H9 (cell line): ENCODE data around the gene EIF3K. TPM values are rescaled to one million over a fixed set of nuclear protein-coding genes. Genes with fewer than 3 reads are reported as not detected.

Experiments used
- DNase-seq: peaks from one replicate; pipeline ENCODE4 v3.0.0-alpha.2; 2017
- H2AFZ ChIP-seq: one replicate; pipeline ENCODE4 v1.6.1; 2013; ENCODE audit warnings: mild to moderate bottlenecking, low read length, control low read depth, moderate library complexity
- H2AK5ac ChIP-seq: 2 replicates; pipeline ENCODE4 v1.6.1; 2013; ENCODE audit warnings: low read length, control low read depth, mixed read lengths; ENCODE audit not compliant: insufficient read length
- H2BK120ac ChIP-seq: one replicate; pipeline ENCODE4 v1.6.1; 2013; ENCODE audit warnings: low read depth, mild to moderate bottlenecking, low read length, control low read depth, inconsistent platforms; ENCODE audit not compliant: poor library complexity, severe bottlenecking
- H2BK12ac ChIP-seq: 2 replicates; pipeline ENCODE4 v1.6.1; 2013; ENCODE audit warnings: low read length, control low read depth, mixed read lengths, low read depth; ENCODE audit not compliant: insufficient read length
- H2BK15ac ChIP-seq: 2 replicates; pipeline ENCODE4 v1.6.1; 2013; ENCODE audit warnings: low read depth, low read length, control low read depth
- H2BK20ac ChIP-seq: one replicate; pipeline ENCODE4 v1.6.1; 2013; ENCODE audit warnings: low read depth, mild to moderate bottlenecking, low read length, control low read depth, inconsistent platforms; ENCODE audit not compliant: poor library complexity, severe bottlenecking
- H2BK5ac ChIP-seq: 2 replicates; pipeline ENCODE4 v1.6.1; 2013; ENCODE audit warnings: low read length, control low read depth, mixed read lengths; ENCODE audit not compliant: insufficient read length
- H3K14ac ChIP-seq: 2 replicates; pipeline ENCODE4 v1.6.1; 2013; ENCODE audit warnings: low read length, control low read depth; ENCODE audit not compliant: insufficient read depth
- H3K18ac ChIP-seq: 2 replicates; pipeline ENCODE4 v1.6.1; 2013; ENCODE audit warnings: low read depth, mild to moderate bottlenecking, mixed read lengths, low read length, control low read depth; ENCODE audit not compliant: insufficient read length
- H3K23ac ChIP-seq: 2 replicates; pipeline ENCODE4 v1.6.1; 2013; ENCODE audit warnings: low read length, control low read depth, mixed read lengths, low read depth; ENCODE audit not compliant: insufficient read length
- H3K23me2 ChIP-seq: 2 replicates; pipeline ENCODE4 v1.6.1; 2013; ENCODE audit warnings: low read depth, mild to moderate bottlenecking, mixed read lengths, low read length, control low read depth; ENCODE audit not compliant: insufficient read length, poor library complexity, severe bottlenecking
- H3K27ac ChIP-seq: 2 replicates; pipeline ENCODE4 v1.5.1; 2013; ENCODE audit warnings: low read length, control low read depth, mixed read lengths, low read depth; ENCODE audit not compliant: insufficient read length
- H3K27me3 ChIP-seq: 2 replicates; pipeline ENCODE4 v1.6.1; 2013; ENCODE audit warnings: low read length, control low read depth, inconsistent platforms; ENCODE audit not compliant: insufficient read depth
- H3K4ac ChIP-seq: 2 replicates; pipeline ENCODE4 v1.6.1; 2013; ENCODE audit warnings: low read depth, mild to moderate bottlenecking, control low read depth, inconsistent platforms, low read length, moderate library complexity
- H3K4me1 ChIP-seq: 2 replicates; pipeline ENCODE4 v1.6.1; 2013; ENCODE audit warnings: low read length, control low read depth, inconsistent platforms; ENCODE audit not compliant: insufficient read depth
- H3K4me2 ChIP-seq: 2 replicates; pipeline ENCODE4 v1.6.1; 2013; ENCODE audit warnings: low read length, control low read depth, mixed read lengths; ENCODE audit not compliant: insufficient read length, insufficient read depth
- H3K56ac ChIP-seq: 2 replicates; pipeline ENCODE4 v1.6.1; 2013; ENCODE audit warnings: low read depth, mild to moderate bottlenecking, mixed read lengths, low read length, control low read depth; ENCODE audit not compliant: insufficient read length
- H3K79me1 ChIP-seq: 2 replicates; pipeline ENCODE4 v1.6.1; 2013; ENCODE audit warnings: low read depth, mild to moderate bottlenecking, moderate library complexity, low read length, control low read depth, inconsistent platforms; ENCODE audit not compliant: insufficient read depth, poor library complexity, severe bottlenecking
- H3K79me2 ChIP-seq: 2 replicates; pipeline ENCODE4 v1.6.1; 2013; ENCODE audit warnings: low read length, control low read depth, inconsistent platforms; ENCODE audit not compliant: insufficient read depth
- H3K9ac ChIP-seq: 2 replicates; pipeline ENCODE4 v1.6.1; 2013; ENCODE audit warnings: low read length, control low read depth, mixed read lengths; ENCODE audit not compliant: insufficient read length; ENCODE audit errors: extremely low read depth
- H3K9me3 ChIP-seq: one replicate; pipeline ENCODE4 v1.6.1; 2013; ENCODE audit warnings: low read depth, low read length, inconsistent platforms; ENCODE audit not compliant: control insufficient read depth
- H3T11ph ChIP-seq: one replicate; pipeline ENCODE4 v1.6.1; 2013; ENCODE audit warnings: mild to moderate bottlenecking, low read length, control low read depth, inconsistent platforms
- H4K20me1 ChIP-seq: one replicate; pipeline ENCODE4 v1.6.1; 2013; ENCODE audit not compliant: control insufficient read depth, insufficient read length, insufficient read depth
- H4K5ac ChIP-seq: 2 replicates; pipeline ENCODE4 v1.6.1; 2013; ENCODE audit warnings: low read depth, mild to moderate bottlenecking, mixed read lengths, low read length, control low read depth; ENCODE audit not compliant: insufficient read length
- H4K8ac ChIP-seq: replicated peaks from 2 replicates; pipeline ENCODE4 v1.6.1; 2013; ENCODE audit warnings: low read length, control low read depth, mixed read lengths, low read depth; ENCODE audit not compliant: insufficient read length
- H4K91ac ChIP-seq: 2 replicates; pipeline ENCODE4 v1.6.1; 2013; ENCODE audit warnings: low read depth, mild to moderate bottlenecking, moderate library complexity, mixed read lengths, low read length, control low read depth; ENCODE audit not compliant: insufficient read length
- H3K27ac Mint-ChIP-seq, 3 experiments: 2 replicates in 2 of 3; 3 replicates in 1 of 3; pipeline ENCODE4 v1.8.0; 2020 to 2021; ENCODE audit warnings: mixed read lengths in 3 of 3, mild to moderate bottlenecking in 1 of 3, moderate library complexity in 1 of 3
- H3K27me3 Mint-ChIP-seq: 2 replicates; pipeline ENCODE4 v1.8.0; 2021; ENCODE audit warnings: low read depth, mild to moderate bottlenecking, moderate library complexity, mixed read lengths
- H3K36me3 Mint-ChIP-seq, 3 experiments: 2 replicates in 2 of 3; 3 replicates in 1 of 3; pipeline ENCODE4 v1.8.0; 2020 to 2021; ENCODE audit warnings: low read depth in 3 of 3, mixed read lengths in 3 of 3; ENCODE audit not compliant: insufficient read depth in 1 of 3
- H3K4me1 Mint-ChIP-seq, 2 experiments: 2 replicates each; pipeline ENCODE4 v1.8.0; 2020; ENCODE audit warnings: mixed read lengths in 2 of 2
- H3K4me3 Mint-ChIP-seq, 2 experiments: 2 replicates in 1 of 2; 3 replicates in 1 of 2; pipeline ENCODE4 v1.8.0; 2020 to 2021; ENCODE audit warnings: mild to moderate bottlenecking in 2 of 2, mixed read lengths in 2 of 2, moderate library complexity in 1 of 2
- H3K9me3 Mint-ChIP-seq, 2 experiments: 2 replicates in 1 of 2; 3 replicates in 1 of 2; pipeline ENCODE4 v1.8.0; 2020; ENCODE audit warnings: mild to moderate bottlenecking in 2 of 2, mixed read lengths in 2 of 2, moderate library complexity in 1 of 2
- WGBS: extraction: QIAGEN DNeasy Blood & Tissue Kit; methylation state at CpG from one replicate; pipeline ENCODE4 v1.1.7; 2013; ENCODE audit warnings: missing lambda C conversion rate, low lambda C conversion rate, mixed read lengths; ENCODE audit not compliant: insufficient read length; ENCODE audit errors: extremely low coverage; 5-methylcytosine and 5-hydroxymethylcytosine counted together
- total RNA-seq: library from RNA; stranded (reverse); gene quantifications from 2 replicates; pipeline ENCODE4 v1.2.1, GENCODE V29; 2021
- TF ChIP-seq, protein P1 (sequence below): fragments of 200-600 bp; sonication (generic); conservative IDR thresholded peaks from 3 replicates; pipeline ENCODE4 v1.8.0; 2021; ENCODE audit warnings: antibody characterized with exemption, mild to moderate bottlenecking

The EIF3K gene
- total RNA-seq, 1 experiment from 2014 or later, result 345 TPM

DNA sequence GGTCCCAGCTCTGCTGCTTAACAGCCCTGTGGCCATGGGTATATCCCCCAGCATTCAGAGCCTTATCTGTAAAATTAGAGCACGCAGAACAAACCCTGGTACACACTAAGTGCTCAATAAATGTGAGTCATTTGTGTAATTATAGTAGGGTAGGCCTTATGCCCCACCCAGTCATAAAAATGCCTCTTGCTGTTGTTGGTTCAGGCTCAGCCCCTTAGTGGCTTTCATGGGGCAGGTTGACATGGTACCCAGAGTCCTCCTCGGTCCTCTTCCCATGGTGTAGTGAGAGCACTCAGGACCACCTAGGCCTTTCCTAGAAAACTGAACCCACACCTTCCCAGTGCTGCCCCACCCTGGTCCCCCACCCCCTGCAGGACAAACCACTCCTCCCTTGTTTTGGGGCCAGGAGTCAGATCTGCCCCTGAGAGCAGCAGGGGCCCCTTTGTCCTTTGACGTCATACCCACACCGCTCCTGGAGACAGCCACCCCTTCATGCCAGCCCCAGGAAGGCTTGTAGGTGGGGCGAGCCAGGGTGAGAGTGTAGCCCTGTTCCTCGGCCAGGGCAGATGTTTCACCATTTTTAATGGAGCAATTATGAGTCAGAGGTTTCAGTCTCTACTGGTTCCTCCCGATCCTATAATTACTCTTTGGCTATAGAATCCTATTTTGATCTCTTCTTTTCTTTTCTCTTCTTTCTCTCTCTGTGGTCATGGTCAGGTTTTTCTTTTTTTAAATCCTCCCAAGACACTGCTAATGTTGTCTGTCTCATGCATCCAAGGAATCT is 65.3 kb downstream of the EIF3K start:
- Histone ChIP-seq H4K20me1 (no peaks in the 10 kb centered on the region), H3K9ac (peak overlapping the region; percentile 34), H3K4ac (peak overlapping the region; percentile 95; the same call in 1 of the 2 replicates), H4K5ac (peak overlapping the region; percentile 47), H3K18ac (peak overlapping the region; percentile 97), H2BK120ac (peak overlapping the region; percentile 99), H2AFZ (no peak overlapping the region), H3K79me1 (peaks cover 3% of the 10 kb centered on the region), H3K9me3 (no peaks in the 10 kb centered on the region), H4K8ac (no peak overlapping the region), H2BK5ac (peak overlapping the region; percentile 84), H2AK5ac (peak overlapping the region; percentile 21), H3K56ac (no peak overlapping the region), H3K27me3 (no peaks in the 10 kb centered on the region), H2BK20ac (no peak overlapping the region), H3K23me2 (no peaks in the 10 kb centered on the region), H3T11ph (peak overlapping the region; percentile 86), H3K79me2 (peaks cover 20% of the 10 kb centered on the region; the same call in 1 of the 2 replicates), H2BK15ac (no peak overlapping the region), H3K4me2 (no peak overlapping the region), H3K23ac (no peak overlapping the region), H4K91ac (peak overlapping the region; percentile 46), H2BK12ac (peak overlapping the region; percentile 71), H3K14ac (peak overlapping the region; percentile 90), H3K27ac (peak overlapping the region; percentile 86), H3K4me1 (peaks cover 15% of the 10 kb centered on the region; the same call in 1 of the 2 replicates)
- H3K36me3 Mint-ChIP-seq, result peaks cover 23 to 37% (median 35%) of the 10 kb centered on the region in 3 experiments; a peak in 6 of 7 replicates
- no peaks in the 10 kb centered on the region for H3K27me3 Mint-ChIP-seq
- H3K27ac Mint-ChIP-seq, result peak overlapping the region; percentile 97 to 100 (median 98)
- TF ChIP-seq, protein P1, sequence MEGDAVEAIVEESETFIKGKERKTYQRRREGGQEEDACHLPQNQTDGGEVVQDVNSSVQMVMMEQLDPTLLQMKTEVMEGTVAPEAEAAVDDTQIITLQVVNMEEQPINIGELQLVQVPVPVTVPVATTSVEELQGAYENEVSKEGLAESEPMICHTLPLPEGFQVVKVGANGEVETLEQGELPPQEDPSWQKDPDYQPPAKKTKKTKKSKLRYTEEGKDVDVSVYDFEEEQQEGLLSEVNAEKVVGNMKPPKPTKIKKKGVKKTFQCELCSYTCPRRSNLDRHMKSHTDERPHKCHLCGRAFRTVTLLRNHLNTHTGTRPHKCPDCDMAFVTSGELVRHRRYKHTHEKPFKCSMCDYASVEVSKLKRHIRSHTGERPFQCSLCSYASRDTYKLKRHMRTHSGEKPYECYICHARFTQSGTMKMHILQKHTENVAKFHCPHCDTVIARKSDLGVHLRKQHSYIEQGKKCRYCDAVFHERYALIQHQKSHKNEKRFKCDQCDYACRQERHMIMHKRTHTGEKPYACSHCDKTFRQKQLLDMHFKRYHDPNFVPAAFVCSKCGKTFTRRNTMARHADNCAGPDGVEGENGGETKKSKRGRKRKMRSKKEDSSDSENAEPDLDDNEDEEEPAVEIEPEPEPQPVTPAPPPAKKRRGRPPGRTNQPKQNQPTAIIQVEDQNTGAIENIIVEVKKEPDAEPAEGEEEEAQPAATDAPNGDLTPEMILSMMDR, result no peak
- DNase-seq, result peak; percentile 46
- peaks cover 57 to 66% of the 10 kb centered on the region in 2 experiments for H3K4me1 Mint-ChIP-seq
- H3K4me3 Mint-ChIP-seq, result peak overlapping the region; percentile 16 to 54; a peak in 4 of 5 replicates
- peaks cover 0 to 4% of the 10 kb centered on the region in 2 experiments; a peak in 3 of 5 replicates for H3K9me3 Mint-ChIP-seq
- no CpG with 5 or more reads among the region's 7 CpGs for WGBS
